Psoas muscle (tissue), 8 donors: ENCODE data around the gene SLC22A23. TPM values are rescaled to one million over a fixed set of nuclear protein-coding genes. Genes with fewer than 3 reads are reported as not detected.
A peak's percentile ranks its signal among the peaks of the same experiment; 100 is the strongest.

Experiments
- ATAC-seq, 4 donors: fragments of 200-7000 bp; cut with Tn5 transposase; one replicate each; pipeline ENCODE4 v1.9.1; 2020; ENCODE audit warnings: moderate library complexity in 3 of 4, mild to moderate bottlenecking in 2 of 4
- DNase-seq, 2 donors: peaks; one replicate each; pipeline ENCODE4 v3.0.0-alpha.2; 2020
- H3K27ac ChIP-seq: fragments of 200-600 bp; one replicate; pipeline ENCODE4 v1.8.0; 2022
- H3K27me3 ChIP-seq, 3 donors: fragments of 200-600 bp in 1 of 3; one replicate each; pipeline versions ENCODE4 v1.6.1 to v1.8.0; 2013 to 2022; ENCODE audit warnings: low read length in 2 of 3, mild to moderate bottlenecking in 2 of 3, moderate library complexity in 1 of 3; ENCODE audit not compliant: insufficient read depth in 3 of 3
- H3K36me3 ChIP-seq, 2 donors: fragments of 200-600 bp in 1 of 2; one replicate each; pipeline versions ENCODE4 v1.6.1 to v1.8.0; 2013 to 2022; ENCODE audit warnings: low read depth in 1 of 2, mild to moderate bottlenecking in 1 of 2, moderate library complexity in 1 of 2; ENCODE audit not compliant: insufficient read depth in 1 of 2
- H3K4me1 ChIP-seq: fragments of 200-600 bp; one replicate; pipeline ENCODE4 v1.8.0; 2022
- H3K4me3 ChIP-seq: fragments of 200-600 bp; one replicate; pipeline ENCODE4 v1.8.0; 2022; ENCODE audit warnings: mild to moderate bottlenecking
- H3K9me3 ChIP-seq: fragments of 200-600 bp; one replicate; pipeline ENCODE4 v1.8.0; 2022
- CTCF ChIP-seq: fragments of 200-600 bp; IDR thresholded peaks from one replicate; pipeline ENCODE4 v1.8.0; 2022; ENCODE audit warnings: antibody characterized with exemption
- WGBS, 3 donors: extraction: QIAGEN DNeasy Blood & Tissue Kit; methylation state at CpG; one replicate each; pipeline versions ENCODE4 v1.1.6 to v1.1.7; 2013; 5-methylcytosine and 5-hydroxymethylcytosine counted together
- intact Hi-C, 2 donors: fragments of 100-400 bp; cut with DNase I; formaldehyde crosslinking; loops; one replicate each; pipeline versions ENCODE4 v1.11.0 to v1.14.2; 2022
- polyA plus RNA-seq, 3 donors: library from polyadenylated mRNA; stranded (reverse); fragments of 200-250 nt; gene quantifications; one replicate each; pipeline ENCODE4 v1.2.3, GENCODE V29; 2013
- total RNA-seq, 4 donors: library from RNA; stranded (reverse); fragmentation: NEBNext Ultra II Directional in 2 of 4; extraction: Animal tissue kit (Norgen Biotek cat#: 25700) in 2 of 4; gene quantifications; one replicate each; pipeline versions ENCODE4 v1.2.1 to v1.2.4, GENCODE V29; 2021 to 2023
- donor health status: healthy with polysubstance abuse.
- donor health status: DM: no; HTN: no; CAD: no; lungs with moderate emphysema.
- donor health status: Bipolar disorder and iron deficiency.
- donor health status: healthy.
- donor health status: DM: yes; HTN: yes; CAD: no.
- donor health status: DM: no; HTN: no; CAD: no.
- donor health status: DM: no; HTN: no; CAD: no.
- donor health status: DM: yes; HTN: yes; CAD: no.

SLC22A23 gene
- total and polyA plus RNA-seq, 7 donors = 4.6 to 13.7 (median 8.7) TPM

- DNase-seq = no peak
- no peak for ATAC-seq
- WGBS, 3 donors = 45 to 47% (median 46%) methylated on average over 11 of the region's 11 CpGs
- Histone ChIP-seq H3K36me3 (no peaks in the 10 kb centered on the region), H3K4me3 (peak overlapping the region; percentile 63), H3K27ac (no peak overlapping the region), H3K9me3 (no peaks in the 10 kb centered on the region), H3K27me3 (peaks cover 0 to 92% (median 30%) of the 10 kb centered on the region in 3 donors), H3K4me1 (peaks cover 36% of the 10 kb centered on the region)
- intact Hi-C loops = no loop called here
- no peak for TF ChIP-seq CTCF
Observed at GRCh38 chr6:3230256-3230882, 226.5 kb downstream of the SLC22A23 start.

- H3K9me3 ChIP-seq = no peaks in the 10 kb centered on the region
- H3K4me3 ChIP-seq = peak overlapping the region; percentile 32
- DNase-seq = peak in 1 of 2 donors; percentile 57
- WGBS, 3 donors = 6 to 8% (median 7%) methylated on average over 27 to 28 of the region's 28 CpGs
- H3K27ac ChIP-seq = no peak overlapping the region
- TF ChIP-seq CTCF = peak; percentile 4
- no peaks in the 10 kb centered on the region for H3K36me3 ChIP-seq
- peak in 1 of 4 donors; percentile 23 for ATAC-seq
- H3K4me1 ChIP-seq = peaks cover 36% of the 10 kb centered on the region
- H3K27me3 ChIP-seq = peaks cover 0 to 87% (median 28%) of the 10 kb centered on the region in 3 donors
- intact Hi-C loops = no loop called here
Observed at GRCh38 chr6:3229566-3230178, 227.2 kb downstream of the SLC22A23 start.

- H3K4me1 ChIP-seq = peaks cover 36% of the 10 kb centered on the region
- peaks cover 0 to 80% (median 27%) of the 10 kb centered on the region in 3 donors for H3K27me3 ChIP-seq
- H3K27ac ChIP-seq = no peak overlapping the region
- ATAC-seq (peak in 1 of 4 donors; percentile 14), DNase-seq (no peak)
- H3K4me3 ChIP-seq = peak overlapping the region; percentile 64
- H3K36me3 ChIP-seq = no peaks in the 10 kb centered on the region
- 1 to 4% (median 3%) methylated on average over 55 to 62 of the region's 62 CpGs for WGBS, 3 donors
- H3K9me3 ChIP-seq = no peaks in the 10 kb centered on the region
- no peak for TF ChIP-seq CTCF
- intact Hi-C loops = no loop called here
Observed at GRCh38 chr6:3228771-3229565, 227.9 kb downstream of the SLC22A23 start.

GRCh38 chr6:3228046-3228671 lies 228.7 kb downstream of the SLC22A23 start:
- no peaks in the 10 kb centered on the region for H3K9me3 ChIP-seq
- H3K4me3 ChIP-seq = peak overlapping the region; percentile 64
- H3K27ac ChIP-seq = no peak overlapping the region
- WGBS, 3 donors = 1 to 3% (median 2%) methylated on average over 32 to 38 of the region's 38 CpGs
- H3K36me3 ChIP-seq = no peaks in the 10 kb centered on the region
- DNase-seq = no peak
- intact Hi-C loops = no loop called here
- H3K4me1 ChIP-seq = peaks cover 36% of the 10 kb centered on the region
- no peak for TF ChIP-seq CTCF
- H3K27me3 ChIP-seq = peaks cover 0 to 72% (median 27%) of the 10 kb centered on the region in 3 donors
- ATAC-seq = peak in 1 of 4 donors; percentile 19
